Hepatocyte (in vitro differentiated cells): ENCODE data around the gene ACBD3.

ENCODE experiments used
- CTCF ChIP-seq: fragments of 200-600 bp; sonication (generic); IDR thresholded peaks from 2 replicates; pipeline ENCODE4 v1.5.1; 2016; ENCODE audit warnings: antibody characterized with exemption, mild to moderate bottlenecking; ENCODE audit not compliant: poor library complexity
- EZH2 ChIP-seq: fragments of 200-600 bp; sonication (generic); IDR thresholded peaks from 2 replicates; pipeline ENCODE4 v1.6.1; 2016; ENCODE audit warnings: antibody characterized with exemption, mild to moderate bottlenecking, borderline replicate concordance
- EZH2phosphoT487 ChIP-seq: fragments of 200-600 bp; sonication (generic); IDR thresholded peaks from one replicate; pipeline ENCODE4 v1.6.1; 2018; ENCODE audit warnings: antibody characterized with exemption, mild to moderate bottlenecking, low read depth, moderate library complexity; ENCODE audit not compliant: unreplicated experiment, severe bottlenecking

DNA sequence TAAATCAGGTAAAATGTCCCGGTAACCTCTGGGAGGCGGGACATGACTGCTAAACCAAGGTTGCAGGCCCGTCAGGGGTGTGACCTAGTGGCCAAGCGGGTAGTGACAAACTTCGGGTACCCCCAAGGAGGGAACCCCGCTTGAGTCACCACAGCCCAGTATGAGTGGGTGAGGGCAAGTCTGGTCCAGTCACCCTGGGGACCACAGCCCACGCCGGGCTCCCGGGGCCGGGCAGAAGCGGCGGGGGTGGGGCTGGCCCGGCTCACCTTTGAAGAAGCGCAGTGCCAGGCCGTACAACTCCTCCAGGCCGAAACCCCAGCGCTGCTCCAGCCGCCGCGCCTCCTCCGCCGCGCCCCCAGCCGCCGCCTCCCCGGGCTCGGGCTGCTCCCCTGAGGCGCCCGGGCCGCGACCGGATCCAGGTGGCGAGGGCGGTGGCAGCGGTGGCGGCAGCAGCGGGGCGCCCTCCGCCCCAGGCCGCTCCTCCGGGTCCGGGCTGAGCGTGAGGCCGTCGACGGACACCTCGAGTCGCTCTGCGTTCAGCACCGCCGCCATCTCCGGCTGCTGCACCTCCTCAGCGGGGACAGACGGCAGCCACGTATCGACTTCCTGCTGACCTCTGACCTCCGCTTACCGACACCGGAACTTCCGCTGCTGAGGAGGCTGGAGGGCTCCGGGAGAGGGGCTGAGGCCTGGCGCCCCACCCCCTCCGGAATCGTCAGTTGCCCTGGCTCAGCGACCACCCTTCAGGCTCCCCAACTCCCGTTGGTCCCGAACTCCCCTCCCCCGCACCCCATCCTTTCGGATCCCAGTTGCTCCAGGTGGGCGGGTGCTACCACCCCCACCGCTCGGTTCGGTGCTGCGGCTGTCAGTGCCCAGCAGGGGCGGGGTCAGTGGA is at the start of gene ACBD3:
- TF ChIP-seq EZH2phosphoT487: no peak
- TF ChIP-seq CTCF: no peak
- no peak for TF ChIP-seq EZH2
